ENCODE results near the gene ZDHHC20.

DNA sequence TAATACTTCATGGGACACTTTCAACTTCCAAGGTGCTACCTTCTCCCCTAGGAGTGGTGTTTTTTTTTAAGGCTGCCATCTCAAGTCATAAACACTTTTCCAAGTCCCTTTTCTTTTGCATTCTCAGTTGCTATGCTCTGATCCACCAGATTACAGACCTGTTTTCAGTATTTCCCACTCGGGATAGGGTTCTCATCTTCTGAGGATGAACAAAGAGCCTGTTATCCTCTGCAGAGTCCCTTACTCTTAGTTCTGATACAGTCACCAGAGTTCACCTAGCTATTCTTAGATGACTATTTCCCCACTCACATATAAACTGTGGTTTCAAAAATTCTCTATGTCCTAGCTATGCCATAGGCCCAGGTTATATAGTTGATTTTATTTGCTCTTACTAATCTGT lies 15.9 kb downstream of the ZDHHC20 start:
- TF ChIP-seq, protein P1, sequence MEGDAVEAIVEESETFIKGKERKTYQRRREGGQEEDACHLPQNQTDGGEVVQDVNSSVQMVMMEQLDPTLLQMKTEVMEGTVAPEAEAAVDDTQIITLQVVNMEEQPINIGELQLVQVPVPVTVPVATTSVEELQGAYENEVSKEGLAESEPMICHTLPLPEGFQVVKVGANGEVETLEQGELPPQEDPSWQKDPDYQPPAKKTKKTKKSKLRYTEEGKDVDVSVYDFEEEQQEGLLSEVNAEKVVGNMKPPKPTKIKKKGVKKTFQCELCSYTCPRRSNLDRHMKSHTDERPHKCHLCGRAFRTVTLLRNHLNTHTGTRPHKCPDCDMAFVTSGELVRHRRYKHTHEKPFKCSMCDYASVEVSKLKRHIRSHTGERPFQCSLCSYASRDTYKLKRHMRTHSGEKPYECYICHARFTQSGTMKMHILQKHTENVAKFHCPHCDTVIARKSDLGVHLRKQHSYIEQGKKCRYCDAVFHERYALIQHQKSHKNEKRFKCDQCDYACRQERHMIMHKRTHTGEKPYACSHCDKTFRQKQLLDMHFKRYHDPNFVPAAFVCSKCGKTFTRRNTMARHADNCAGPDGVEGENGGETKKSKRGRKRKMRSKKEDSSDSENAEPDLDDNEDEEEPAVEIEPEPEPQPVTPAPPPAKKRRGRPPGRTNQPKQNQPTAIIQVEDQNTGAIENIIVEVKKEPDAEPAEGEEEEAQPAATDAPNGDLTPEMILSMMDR (conservative IDR thresholded peaks at IDR 0.05; ENCODE audit: low read depth, low read length), result no peak
- TF ChIP-seq MAZ (IDR thresholded peaks at IDR 0.05; ENCODE audit: borderline replicate concordance, low read depth, low read length) (no peak), POLR2A (IDR thresholded peaks at IDR 0.05; ENCODE audit: low read depth, low read length) (no peak)
